ENCODE data around the gene RBP3.

DNA sequence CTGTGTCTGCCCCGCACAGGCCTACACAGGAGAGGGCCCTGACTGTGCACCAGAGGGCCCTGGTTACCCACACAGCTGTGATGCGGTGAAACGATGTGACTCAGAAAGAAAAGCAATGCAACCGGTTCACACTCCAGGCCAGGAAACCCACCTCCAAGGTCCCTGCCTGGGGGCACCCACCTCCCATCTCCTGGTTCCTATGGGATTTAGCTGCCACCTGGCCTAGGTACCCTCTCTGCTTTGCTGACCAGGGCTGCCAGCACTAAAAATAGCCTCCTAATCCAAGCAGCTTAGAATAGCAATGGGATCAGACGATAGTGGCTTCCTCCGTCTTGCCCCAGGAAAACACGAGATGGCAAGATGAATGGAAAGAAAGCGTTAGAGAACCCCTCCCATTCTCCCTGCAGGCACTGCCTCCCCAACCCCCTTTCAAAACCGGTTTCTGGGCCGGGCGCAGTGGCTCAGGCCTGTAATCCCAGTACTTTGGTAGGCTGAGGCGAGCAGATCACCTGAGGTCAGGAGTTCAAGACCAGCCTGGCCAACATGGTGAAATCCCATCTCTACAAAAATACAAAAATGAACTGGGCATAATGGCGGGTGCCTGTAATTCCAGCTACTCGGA lies 12.4 kb downstream of the RBP3 start:
- TF ChIP-seq, protein P1, sequence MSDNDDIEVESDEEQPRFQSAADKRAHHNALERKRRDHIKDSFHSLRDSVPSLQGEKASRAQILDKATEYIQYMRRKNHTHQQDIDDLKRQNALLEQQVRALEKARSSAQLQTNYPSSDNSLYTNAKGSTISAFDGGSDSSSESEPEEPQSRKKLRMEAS (IDR thresholded peaks at IDR 0.05): no peak
- TF ChIP-seq, protein P2, sequence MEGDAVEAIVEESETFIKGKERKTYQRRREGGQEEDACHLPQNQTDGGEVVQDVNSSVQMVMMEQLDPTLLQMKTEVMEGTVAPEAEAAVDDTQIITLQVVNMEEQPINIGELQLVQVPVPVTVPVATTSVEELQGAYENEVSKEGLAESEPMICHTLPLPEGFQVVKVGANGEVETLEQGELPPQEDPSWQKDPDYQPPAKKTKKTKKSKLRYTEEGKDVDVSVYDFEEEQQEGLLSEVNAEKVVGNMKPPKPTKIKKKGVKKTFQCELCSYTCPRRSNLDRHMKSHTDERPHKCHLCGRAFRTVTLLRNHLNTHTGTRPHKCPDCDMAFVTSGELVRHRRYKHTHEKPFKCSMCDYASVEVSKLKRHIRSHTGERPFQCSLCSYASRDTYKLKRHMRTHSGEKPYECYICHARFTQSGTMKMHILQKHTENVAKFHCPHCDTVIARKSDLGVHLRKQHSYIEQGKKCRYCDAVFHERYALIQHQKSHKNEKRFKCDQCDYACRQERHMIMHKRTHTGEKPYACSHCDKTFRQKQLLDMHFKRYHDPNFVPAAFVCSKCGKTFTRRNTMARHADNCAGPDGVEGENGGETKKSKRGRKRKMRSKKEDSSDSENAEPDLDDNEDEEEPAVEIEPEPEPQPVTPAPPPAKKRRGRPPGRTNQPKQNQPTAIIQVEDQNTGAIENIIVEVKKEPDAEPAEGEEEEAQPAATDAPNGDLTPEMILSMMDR (IDR thresholded peaks at IDR 0.05; ENCODE audit: low read depth, low read length, missing input control): no peak
- TF ChIP-seq, protein P3, sequence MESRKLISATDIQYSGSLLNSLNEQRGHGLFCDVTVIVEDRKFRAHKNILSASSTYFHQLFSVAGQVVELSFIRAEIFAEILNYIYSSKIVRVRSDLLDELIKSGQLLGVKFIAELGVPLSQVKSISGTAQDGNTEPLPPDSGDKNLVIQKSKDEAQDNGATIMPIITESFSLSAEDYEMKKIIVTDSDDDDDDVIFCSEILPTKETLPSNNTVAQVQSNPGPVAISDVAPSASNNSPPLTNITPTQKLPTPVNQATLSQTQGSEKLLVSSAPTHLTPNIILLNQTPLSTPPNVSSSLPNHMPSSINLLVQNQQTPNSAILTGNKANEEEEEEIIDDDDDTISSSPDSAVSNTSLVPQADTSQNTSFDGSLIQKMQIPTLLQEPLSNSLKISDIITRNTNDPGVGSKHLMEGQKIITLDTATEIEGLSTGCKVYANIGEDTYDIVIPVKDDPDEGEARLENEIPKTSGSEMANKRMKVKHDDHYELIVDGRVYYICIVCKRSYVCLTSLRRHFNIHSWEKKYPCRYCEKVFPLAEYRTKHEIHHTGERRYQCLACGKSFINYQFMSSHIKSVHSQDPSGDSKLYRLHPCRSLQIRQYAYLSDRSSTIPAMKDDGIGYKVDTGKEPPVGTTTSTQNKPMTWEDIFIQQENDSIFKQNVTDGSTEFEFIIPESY (IDR thresholded peaks at IDR 0.05): no peak
- TF ChIP-seq HNF4G (IDR thresholded peaks at IDR 0.05): no peak
- TF ChIP-seq, protein P4, sequence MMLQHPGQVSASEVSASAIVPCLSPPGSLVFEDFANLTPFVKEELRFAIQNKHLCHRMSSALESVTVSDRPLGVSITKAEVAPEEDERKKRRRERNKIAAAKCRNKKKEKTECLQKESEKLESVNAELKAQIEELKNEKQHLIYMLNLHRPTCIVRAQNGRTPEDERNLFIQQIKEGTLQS (IDR thresholded peaks at IDR 0.05): no peak
- TF ChIP-seq TAF1 (conservative IDR thresholded peaks at IDR 0.05): no peak
- no peak for TF ChIP-seq GABPA (IDR thresholded peaks at IDR 0.05 in 1 of 2, conservative IDR thresholded peaks at IDR 0.05 in 1 of 2)
- no peak for TF ChIP-seq FOXA1 (IDR thresholded peaks at IDR 0.05)
- no peak for TF ChIP-seq JUND (IDR thresholded peaks at IDR 0.05)
- no peak for TF ChIP-seq YY1 (IDR thresholded peaks at IDR 0.05)
- TF ChIP-seq SP1 (IDR thresholded peaks at IDR 0.05): no peak
- TF ChIP-seq, protein P5, sequence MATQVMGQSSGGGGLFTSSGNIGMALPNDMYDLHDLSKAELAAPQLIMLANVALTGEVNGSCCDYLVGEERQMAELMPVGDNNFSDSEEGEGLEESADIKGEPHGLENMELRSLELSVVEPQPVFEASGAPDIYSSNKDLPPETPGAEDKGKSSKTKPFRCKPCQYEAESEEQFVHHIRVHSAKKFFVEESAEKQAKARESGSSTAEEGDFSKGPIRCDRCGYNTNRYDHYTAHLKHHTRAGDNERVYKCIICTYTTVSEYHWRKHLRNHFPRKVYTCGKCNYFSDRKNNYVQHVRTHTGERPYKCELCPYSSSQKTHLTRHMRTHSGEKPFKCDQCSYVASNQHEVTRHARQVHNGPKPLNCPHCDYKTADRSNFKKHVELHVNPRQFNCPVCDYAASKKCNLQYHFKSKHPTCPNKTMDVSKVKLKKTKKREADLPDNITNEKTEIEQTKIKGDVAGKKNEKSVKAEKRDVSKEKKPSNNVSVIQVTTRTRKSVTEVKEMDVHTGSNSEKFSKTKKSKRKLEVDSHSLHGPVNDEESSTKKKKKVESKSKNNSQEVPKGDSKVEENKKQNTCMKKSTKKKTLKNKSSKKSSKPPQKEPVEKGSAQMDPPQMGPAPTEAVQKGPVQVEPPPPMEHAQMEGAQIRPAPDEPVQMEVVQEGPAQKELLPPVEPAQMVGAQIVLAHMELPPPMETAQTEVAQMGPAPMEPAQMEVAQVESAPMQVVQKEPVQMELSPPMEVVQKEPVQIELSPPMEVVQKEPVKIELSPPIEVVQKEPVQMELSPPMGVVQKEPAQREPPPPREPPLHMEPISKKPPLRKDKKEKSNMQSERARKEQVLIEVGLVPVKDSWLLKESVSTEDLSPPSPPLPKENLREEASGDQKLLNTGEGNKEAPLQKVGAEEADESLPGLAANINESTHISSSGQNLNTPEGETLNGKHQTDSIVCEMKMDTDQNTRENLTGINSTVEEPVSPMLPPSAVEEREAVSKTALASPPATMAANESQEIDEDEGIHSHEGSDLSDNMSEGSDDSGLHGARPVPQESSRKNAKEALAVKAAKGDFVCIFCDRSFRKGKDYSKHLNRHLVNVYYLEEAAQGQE (IDR thresholded peaks at IDR 0.05): no peak
- TF ChIP-seq EGR1 (IDR thresholded peaks at IDR 0.05; ENCODE audit: low read depth in 2 of 2): no peak
- TF ChIP-seq RXRA (IDR thresholded peaks at IDR 0.05): no peak
